SJSA1 (cell line): Measurements from ENCODE around the gene AMH. TPM values are rescaled to one million over a fixed set of nuclear protein-coding genes. Genes with fewer than 3 reads are reported as not detected.
"Not testable (repeated sequence)": the region's sequence is repeated elsewhere in the genome, so short reads cannot be mapped to it uniquely, and the experiment has no call there.

ENCODE experiments used
- DNase-seq, 2 experiments: peaks; one replicate each; pipeline ENCODE4 v3.0.0-alpha.2; 2015 to 2020; ENCODE audit warnings: low spot score in 2 of 2, low read depth in 1 of 2
- H3K27ac ChIP-seq: fragments of 250-450 bp; sonication (Bioruptor Pico); 2 replicates; pipeline ENCODE4 v1.5.1; 2020; ENCODE audit warnings: mild to moderate bottlenecking, moderate library complexity
- H3K27me3 ChIP-seq: fragments of 250-450 bp; sonication (Bioruptor Pico); replicated peaks from 2 replicates; pipeline ENCODE4 v1.5.1; 2020; ENCODE audit warnings: mild to moderate bottlenecking, moderate library complexity
- H3K36me3 ChIP-seq: fragments of 250-450 bp; sonication (Bioruptor Pico); 2 replicates; pipeline ENCODE4 v1.5.1; 2020; ENCODE audit warnings: mild to moderate bottlenecking
- H3K4me1 ChIP-seq: fragments of 250-450 bp; sonication (Bioruptor Pico); replicated peaks from 2 replicates; pipeline ENCODE4 v1.6.1; 2021; ENCODE audit warnings: mild to moderate bottlenecking
- H3K4me3 ChIP-seq: fragments of 250-450 bp; sonication (Bioruptor Pico); 2 replicates; pipeline ENCODE4 v1.5.1; 2020; ENCODE audit warnings: mild to moderate bottlenecking
- H3K9me3 ChIP-seq: fragments of 250-450 bp; sonication (Bioruptor Pico); replicated peaks from 2 replicates; pipeline ENCODE4 v1.5.1; 2020; ENCODE audit warnings: mild to moderate bottlenecking
- total RNA-seq: library from RNA; depleted of rRNA; stranded (reverse); fragments of >200 nt; shearing (Covaris generic); gene quantifications from 2 replicates; pipeline ENCODE4 v1.2.3, GENCODE V29; 2014; rRNA removed

AMH gene
- 0.58 TPM in 1 of 2 replicates, not detected in the other for total RNA-seq

- H3K4me1 ChIP-seq: no peaks in the 10 kb centered on the region
- no peaks in the 10 kb centered on the region for H3K9me3 ChIP-seq
- no peak within 1 kb of the TSS for H3K27ac ChIP-seq
- no peaks in the 10 kb centered on the region for H3K27me3 ChIP-seq
- H3K36me3 ChIP-seq: peaks cover 55% of the 10 kb centered on the region
- no peak within 1 kb of the TSS for H3K4me3 ChIP-seq
- DNase-seq: no peak
Measured at GRCh38 chr19:2249010-2249866, at the start of gene AMH. AMH (plus strand) TSS chr19:2249323; CDS start chr19:2249333, 10 bp downstream.

- Histone ChIP-seq H3K36me3 (peaks cover 86% of the 10 kb centered on the region), H3K27me3 (no peaks in the 10 kb centered on the region)
- DNase-seq: no peak
Measured at GRCh38 chr19:2199861-2200623, 49.1 kb upstream of the AMH start.

GRCh38 chr19:2200624-2201294 lies 48.4 kb upstream of the AMH start:
- H3K9me3 ChIP-seq, DNase-seq, H3K27ac ChIP-seq, H3K4me1 ChIP-seq, H3K27me3 ChIP-seq, H3K4me3 ChIP-seq: not testable (repeated sequence)
- H3K36me3 ChIP-seq: peaks cover 82% of the 10 kb centered on the region

More at GRCh38 chr19:2199861-2200623, 49.1 kb upstream of the AMH start:
- Histone ChIP-seq H3K27ac (no peak overlapping the region), H3K4me3 (no peak overlapping the region), H3K9me3 (no peaks in the 10 kb centered on the region), H3K4me1 (no peaks in the 10 kb centered on the region)

- H3K27me3 ChIP-seq: no peaks in the 10 kb centered on the region
- H3K27ac ChIP-seq: no peak overlapping the region
- DNase-seq: no peak
- no peaks in the 10 kb centered on the region for H3K4me1 ChIP-seq
- no peak overlapping the region for H3K4me3 ChIP-seq
- no peaks in the 10 kb centered on the region for H3K9me3 ChIP-seq
- H3K36me3 ChIP-seq: peaks cover 76% of the 10 kb centered on the region
Measured at GRCh38 chr19:2201473-2202148, 47.5 kb upstream of the AMH start.

GRCh38 chr19:2202366-2202765 lies 46.8 kb upstream of the AMH start:
- Histone ChIP-seq H3K36me3 (peaks cover 76% of the 10 kb centered on the region), H3K9me3 (no peaks in the 10 kb centered on the region), H3K27ac (no peak overlapping the region), H3K4me3 (no peak overlapping the region), H3K27me3 (no peaks in the 10 kb centered on the region), H3K4me1 (no peaks in the 10 kb centered on the region)
- no peak for DNase-seq

GRCh38 chr19:2207008-2207407 lies 42.1 kb upstream of the AMH start:
- Histone ChIP-seq H3K9me3 (no peaks in the 10 kb centered on the region), H3K4me1 (no peaks in the 10 kb centered on the region), H3K4me3 (no peak overlapping the region), H3K27ac (no peak overlapping the region), H3K27me3 (no peaks in the 10 kb centered on the region), H3K36me3 (peaks cover 83% of the 10 kb centered on the region)
- no peak for DNase-seq

- no peaks in the 10 kb centered on the region for H3K4me1 ChIP-seq
- peaks cover 85% of the 10 kb centered on the region for H3K36me3 ChIP-seq
- H3K9me3 ChIP-seq: no peaks in the 10 kb centered on the region
- no peak overlapping the region for H3K27ac ChIP-seq
- no peak overlapping the region for H3K4me3 ChIP-seq
- DNase-seq: no peak
- no peaks in the 10 kb centered on the region for H3K27me3 ChIP-seq
Measured at GRCh38 chr19:2207991-2208860, 40.9 kb upstream of the AMH start.

GRCh38 chr19:2208975-2209374 lies 40.1 kb upstream of the AMH start:
- DNase-seq: no peak
- Histone ChIP-seq H3K27me3 (no peaks in the 10 kb centered on the region), H3K9me3 (no peaks in the 10 kb centered on the region), H3K27ac (no peak overlapping the region), H3K4me1 (no peaks in the 10 kb centered on the region), H3K36me3 (peaks cover 85% of the 10 kb centered on the region), H3K4me3 (no peak overlapping the region)

GRCh38 chr19:2209408-2209807 lies 39.7 kb upstream of the AMH start:
- Histone ChIP-seq H3K9me3 (no peaks in the 10 kb centered on the region), H3K27ac (no peak overlapping the region), H3K36me3 (peaks cover 85% of the 10 kb centered on the region), H3K4me3 (no peak overlapping the region), H3K4me1 (no peaks in the 10 kb centered on the region), H3K27me3 (no peaks in the 10 kb centered on the region)
- DNase-seq: no peak

- Histone ChIP-seq H3K9me3 (no peaks in the 10 kb centered on the region), H3K36me3 (peaks cover 89% of the 10 kb centered on the region), H3K27me3 (no peaks in the 10 kb centered on the region), H3K4me3 (no peak overlapping the region), H3K27ac (no peak overlapping the region), H3K4me1 (no peaks in the 10 kb centered on the region)
- no peak for DNase-seq
Measured at GRCh38 chr19:2210206-2210605, 38.9 kb upstream of the AMH start.

GRCh38 chr19:2210987-2211740 lies 38.0 kb upstream of the AMH start:
- Histone ChIP-seq H3K4me1 (no peaks in the 10 kb centered on the region), H3K9me3 (no peaks in the 10 kb centered on the region), H3K4me3 (no peak overlapping the region), H3K27ac (no peak overlapping the region), H3K27me3 (no peaks in the 10 kb centered on the region), H3K36me3 (peaks cover 96% of the 10 kb centered on the region)
- DNase-seq: no peak
